Measurements from ENCODE around the gene ESRRB.

- TF ChIP-seq CTCF (conservative IDR thresholded peaks at IDR 0.05) (no peak), EZH2 (IDR thresholded peaks at IDR 0.05; ENCODE audit: low read depth) (no peak)
Observed at GRCh38 chr14:76550534-76550933, 174.6 kb downstream of the ESRRB start.
